Tibial artery (tissue), 4 donors: ENCODE measurements around the gene CREB3L1.

ENCODE experiments used
- DNase-seq, 2 donors: peaks; one replicate each; pipeline ENCODE4 v3.0.0-alpha.2; 2019
- H3K27ac ChIP-seq, 2 donors: fragments of 200-600 bp; sonication (generic) in 1 of 2; 1 replicate in 1 of 2; 2 replicates in 1 of 2; pipeline ENCODE4 v1.5.1; 2018 to 2019; ENCODE audit warnings: mild to moderate bottlenecking in 1 of 2
- H3K27me3 ChIP-seq, 2 donors: fragments of 200-600 bp; sonication (generic) in 1 of 2; one replicate each; pipeline versions ENCODE4 v1.5.1 to v1.6.0; 2016 to 2019
- H3K36me3 ChIP-seq, 3 donors: fragments of 200-600 bp; sonication (generic) in 2 of 3; one replicate each; pipeline ENCODE4 v1.5.1; 2016 to 2019; ENCODE audit warnings: mild to moderate bottlenecking in 2 of 3
- H3K4me1 ChIP-seq, 4 donors: fragments of 200-600 bp; sonication (generic) in 2 of 4; 1 replicate in 3 of 4; 2 replicates in 1 of 4; pipeline ENCODE4 v1.5.1; 2016 to 2019
- H3K4me3 ChIP-seq, 2 donors: fragments of 200-600 bp; sonication (generic) in 1 of 2; 1 replicate in 1 of 2; 2 replicates in 1 of 2; pipeline ENCODE4 v1.5.1; 2018 to 2019; ENCODE audit warnings: mild to moderate bottlenecking in 2 of 2
- H3K9me3 ChIP-seq, 3 donors: fragments of 200-600 bp; sonication (generic) in 1 of 3; one replicate each; pipeline ENCODE4 v1.5.1; 2016 to 2019
- CTCF ChIP-seq, 2 experiments: fragments of 200-600 bp in 1 of 2; fragments of 450-650 bp in 1 of 2; IDR thresholded peaks; one replicate each; pipeline ENCODE4 v1.5.1; 2017 to 2019; ENCODE audit warnings: antibody characterized with exemption in 2 of 2, mild to moderate bottlenecking in 1 of 2, moderate library complexity in 1 of 2
- intact Hi-C: fragments of 100-400 bp; cut with DNase I; formaldehyde crosslinking; loops from one replicate; pipeline ENCODE4 v1.15.0; 2023; ENCODE audit warnings: low total_unique reads

Gene CREB3L1

GRCh38 chr11:46308631-46309419, 31.4 kb downstream of the CREB3L1 start:
- H3K4me1 ChIP-seq: no peaks in the 10 kb centered on the region
- intact Hi-C loops: no loop called here
- H3K36me3 ChIP-seq: no peaks in the 10 kb centered on the region
- peak; percentile 79 to 91 for TF ChIP-seq CTCF (IDR thresholded peaks at IDR 0.05)
- H3K4me3 ChIP-seq: no peak overlapping the region
- peaks cover 0 to 6% of the 10 kb centered on the region in 2 donors for H3K27me3 ChIP-seq
- no peaks in the 10 kb centered on the region for H3K9me3 ChIP-seq
- no peak overlapping the region for H3K27ac ChIP-seq
- DNase-seq: peak; percentile 78 to 79

GRCh38 chr11:46309814-46310259, 32.4 kb downstream of the CREB3L1 start:
- H3K27me3 ChIP-seq: peaks cover 0 to 6% of the 10 kb centered on the region in 2 donors
- H3K36me3 ChIP-seq: no peaks in the 10 kb centered on the region
- TF ChIP-seq CTCF (IDR thresholded peaks at IDR 0.05): no peak
- no peak overlapping the region for H3K4me3 ChIP-seq
- H3K9me3 ChIP-seq: no peaks in the 10 kb centered on the region
- DNase-seq: no peak
- no peaks in the 10 kb centered on the region for H3K4me1 ChIP-seq
- no peak overlapping the region for H3K27ac ChIP-seq
- intact Hi-C loops: loop anchor here (10.0 kb wide), 1 partner anchor 345 kb away; no protein-coding TSS in a partner anchor

- Histone ChIP-seq H3K4me3 (no peak overlapping the region), H3K27me3 (peaks cover 0 to 16% of the 10 kb centered on the region in 2 donors), H3K36me3 (peaks cover 0 to 3% (median 0%) of the 10 kb centered on the region in 3 donors), H3K9me3 (no peaks in the 10 kb centered on the region), H3K4me1 (no peaks in the 10 kb centered on the region), H3K27ac (no peak overlapping the region)
- DNase-seq: no peak
- TF ChIP-seq CTCF (IDR thresholded peaks at IDR 0.05): peak; percentile 65 to 80
- intact Hi-C loops: loop anchor here (10.0 kb wide), 1 partner anchor 350 kb away; no protein-coding TSS in a partner anchor
These were observed 37.7 kb downstream of the CREB3L1 start for GRCh38 chr11:46315033-46315738.

- no peak for DNase-seq
- no peaks in the 10 kb centered on the region for H3K9me3 ChIP-seq
- peaks cover 0 to 21% of the 10 kb centered on the region in 2 donors for H3K27me3 ChIP-seq
- H3K4me3 ChIP-seq: no peak overlapping the region
- peaks cover 0 to 7% (median 0%) of the 10 kb centered on the region in 3 donors for H3K36me3 ChIP-seq
- intact Hi-C loops: loop anchor here (10.0 kb wide), 1 partner anchor 351 kb away; no protein-coding TSS in a partner anchor
- no peak for TF ChIP-seq CTCF (IDR thresholded peaks at IDR 0.05)
- H3K27ac ChIP-seq: no peak overlapping the region
- no peaks in the 10 kb centered on the region for H3K4me1 ChIP-seq
These were observed 38.5 kb downstream of the CREB3L1 start for GRCh38 chr11:46315783-46316563.

GRCh38 chr11:46319074-46319453, 41.6 kb downstream of the CREB3L1 start:
- TF ChIP-seq CTCF (IDR thresholded peaks at IDR 0.05): no peak

More at GRCh38 chr11:46319074-46319453, 41.6 kb downstream of the CREB3L1 start:
- H3K4me3 ChIP-seq: no peak overlapping the region
- DNase-seq: no peak
- H3K27me3 ChIP-seq: peaks cover 0 to 31% of the 10 kb centered on the region in 2 donors
- H3K4me1 ChIP-seq: no peaks in the 10 kb centered on the region
- intact Hi-C loops: loop anchor here (10.0 kb wide), 1 partner anchor 354 kb away; no protein-coding TSS in a partner anchor
- no peaks in the 10 kb centered on the region for H3K9me3 ChIP-seq
- H3K36me3 ChIP-seq: peaks cover 0 to 7% (median 0%) of the 10 kb centered on the region in 3 donors
- no peak overlapping the region for H3K27ac ChIP-seq
